Lung (tissue), 12 donors: ENCODE results near the gene TRAPPC12. TPM values are rescaled to one million over a fixed set of nuclear protein-coding genes. Genes with fewer than 3 reads are reported as not detected.

ENCODE experiments used
- ATAC-seq: fragments of 200-7000 bp; cut with Tn5 transposase; one replicate; pipeline ENCODE4 v1.9.1; 2020; ENCODE audit warnings: moderate number of reproducible peaks; ENCODE audit not compliant: insufficient read depth, low FRiP score
- DNase-seq, 3 donors: peaks; one replicate each; pipeline ENCODE4 v3.0.0-alpha.2; 2013 to 2017
- H3K27ac ChIP-seq, 2 donors: one replicate each; pipeline ENCODE4 v1.5.1; 2013; ENCODE audit warnings: mild to moderate bottlenecking in 2 of 2, moderate library complexity in 2 of 2, control low read depth in 1 of 2, inconsistent platforms in 1 of 2, low read depth in 1 of 2, low read length in 1 of 2
- H3K27me3 ChIP-seq, 3 donors: one replicate each; pipeline ENCODE4 v1.5.1; 2013; ENCODE audit warnings: low read length in 2 of 3; ENCODE audit not compliant: control insufficient read depth in 3 of 3, insufficient read depth in 3 of 3
- H3K36me3 ChIP-seq, 4 donors: one replicate each; pipeline ENCODE4 v1.5.1; 2013; ENCODE audit warnings: low read length in 4 of 4, mild to moderate bottlenecking in 1 of 4, moderate library complexity in 1 of 4; ENCODE audit not compliant: control insufficient read depth in 4 of 4, insufficient read depth in 4 of 4
- H3K4me1 ChIP-seq, 5 donors: one replicate each; pipeline ENCODE4 v1.5.1; 2013; ENCODE audit warnings: low read length in 5 of 5, mild to moderate bottlenecking in 2 of 5, moderate library complexity in 1 of 5; ENCODE audit not compliant: control insufficient read depth in 5 of 5, insufficient read depth in 5 of 5
- H3K4me3 ChIP-seq: one replicate; pipeline ENCODE4 v1.5.1; 2013; ENCODE audit warnings: mild to moderate bottlenecking, control low read depth, moderate library complexity
- H3K9ac ChIP-seq, 2 donors: one replicate each; pipeline ENCODE4 v1.5.1; 2013; ENCODE audit warnings: low read length in 2 of 2, control low read depth in 1 of 2; ENCODE audit not compliant: insufficient read depth in 1 of 2
- H3K9me3 ChIP-seq, 4 donors: one replicate each; pipeline ENCODE4 v1.5.1; 2013; ENCODE audit warnings: low read length in 3 of 4, mild to moderate bottlenecking in 1 of 4, moderate library complexity in 1 of 4; ENCODE audit not compliant: control insufficient read depth in 4 of 4, insufficient read depth in 3 of 4
- CTCF ChIP-seq: IDR thresholded peaks from 2 replicates; pipeline ENCODE4 v1.5.1; 2012; ENCODE audit warnings: mild to moderate bottlenecking; ENCODE audit errors: control extremely low read depth, extremely low read depth
- whole genome bisulfite sequencing, 2 donors: extraction: QIAGEN DNeasy Blood & Tissue Kit; methylation state at CpG; one replicate each; pipeline ENCODE4 v1.1.7; 2013; 5-methylcytosine and 5-hydroxymethylcytosine counted together
- polyA plus RNA-seq, 2 donors: library from polyadenylated mRNA; stranded (reverse); fragments of 200-250 nt; gene quantifications; one replicate each; pipeline ENCODE4 v1.2.1, GENCODE V29; 2013
- total RNA-seq, 2 donors: library from RNA; depleted of rRNA in 1 of 2; stranded (reverse); fragments of >200 nt in 1 of 2; gene quantifications; one replicate each; pipeline ENCODE4 v1.2.1, GENCODE V29; 2014 to 2021
- donor health status: control.
- donor health status: control.
- donor health status: Bipolar disorder and iron deficiency.
- donor health status: healthy.
- donor health status: DM: yes; HTN: yes; CAD: no.

Gene TRAPPC12
- total and polyA plus RNA-seq, 4 donors = 49.9 to 117 (median 91.0) TPM

- H3K27me3 ChIP-seq = no peaks in the 10 kb centered on the region
- no peak for TF ChIP-seq CTCF
- no peaks in the 10 kb centered on the region for H3K9me3 ChIP-seq
- H3K27ac ChIP-seq = peak overlapping the region in 1 of 2 donors; percentile 89
- peaks cover 0 to 8% (median 0%) of the 10 kb centered on the region in 5 donors for H3K4me1 ChIP-seq
- H3K9ac ChIP-seq = no peak overlapping the region
- DNase-seq = no peak
- ATAC-seq = no peak
- H3K4me3 ChIP-seq = no peak overlapping the region
- peaks cover 2 to 22% (median 10%) of the 10 kb centered on the region in 4 donors for H3K36me3 ChIP-seq
- 74 to 79% methylated on average over 8 of the region's 8 CpGs for WGBS, 2 donors
These were observed 53.8 kb downstream of the TRAPPC12 start for GRCh38 chr2:3433339-3433699.

GRCh38 chr2:3433776-3434400, 54.4 kb downstream of the TRAPPC12 start:
- H3K9ac ChIP-seq = no peak overlapping the region
- no peaks in the 10 kb centered on the region for H3K9me3 ChIP-seq
- peaks cover 0 to 8% (median 0%) of the 10 kb centered on the region in 5 donors for H3K4me1 ChIP-seq
- ATAC-seq = no peak
- DNase-seq = no peak
- 80 to 89% methylated on average over 7 of the region's 7 CpGs for WGBS, 2 donors
- TF ChIP-seq CTCF = no peak
- H3K27me3 ChIP-seq = no peaks in the 10 kb centered on the region
- no peak overlapping the region for H3K4me3 ChIP-seq
- peaks cover 2 to 18% (median 10%) of the 10 kb centered on the region in 4 donors for H3K36me3 ChIP-seq
- H3K27ac ChIP-seq = peak overlapping the region in 1 of 2 donors; percentile 60

DNA sequence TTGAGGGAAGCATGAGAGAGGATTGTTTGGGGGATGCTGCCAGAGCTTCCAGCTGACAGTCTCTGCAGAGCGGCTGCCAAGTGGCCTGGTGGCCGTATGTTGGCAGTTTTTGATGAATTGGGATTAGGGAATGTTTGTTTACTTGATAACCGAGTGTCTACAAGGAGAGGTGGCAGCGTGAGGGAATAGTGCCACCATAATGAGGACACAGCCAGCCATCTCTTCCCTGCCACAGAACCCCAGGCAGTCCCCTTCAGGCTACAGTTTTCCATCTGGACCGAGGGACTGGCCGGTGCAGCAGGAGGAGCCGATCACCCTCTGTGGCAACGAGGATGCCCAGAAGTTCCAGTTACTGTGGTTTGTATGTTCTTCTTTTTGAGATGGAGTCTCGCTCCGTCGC, 55.2 kb downstream of the TRAPPC12 start:
- Histone ChIP-seq H3K4me3 (no peak overlapping the region), H3K9me3 (no peaks in the 10 kb centered on the region), H3K9ac (no peak overlapping the region), H3K4me1 (peaks cover 0 to 8% (median 0%) of the 10 kb centered on the region in 5 donors), H3K27ac (no peak overlapping the region), H3K27me3 (no peaks in the 10 kb centered on the region), H3K36me3 (peaks cover 0 to 18% (median 10%) of the 10 kb centered on the region in 4 donors)
- no peak for DNase-seq
- WGBS, 2 donors = 85 to 88% methylated on average over 11 of the region's 11 CpGs
- no peak for ATAC-seq
- no peak for TF ChIP-seq CTCF

DNA sequence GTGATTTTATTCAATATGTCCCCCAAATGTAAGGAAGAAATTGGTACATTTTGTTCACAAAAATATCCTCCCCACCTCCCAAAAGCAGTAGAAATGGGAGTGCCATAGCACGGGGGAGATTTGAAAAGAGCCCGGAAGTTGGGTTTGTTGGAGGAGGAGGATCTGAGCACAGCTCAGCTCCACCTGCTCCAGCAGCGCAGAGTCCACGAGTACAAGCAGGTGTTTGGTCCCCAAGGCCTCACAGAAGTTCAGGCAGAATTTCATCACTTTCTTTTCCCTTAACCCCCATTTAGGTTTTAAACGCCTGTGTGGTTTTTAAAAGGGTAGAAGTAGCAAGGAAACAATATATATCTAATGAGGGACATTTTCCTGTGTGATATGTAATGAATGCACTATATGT, 56.0 kb downstream of the TRAPPC12 start:
- Histone ChIP-seq H3K36me3 (peaks cover 0 to 18% (median 10%) of the 10 kb centered on the region in 4 donors), H3K4me1 (peaks cover 0 to 8% (median 0%) of the 10 kb centered on the region in 5 donors), H3K27me3 (no peaks in the 10 kb centered on the region), H3K9me3 (no peaks in the 10 kb centered on the region), H3K27ac (no peak overlapping the region), H3K9ac (no peak overlapping the region), H3K4me3 (no peak overlapping the region)
- DNase-seq (no peak), ATAC-seq (no peak)
- 94% methylated on average over 5 of the region's 5 CpGs for WGBS, 2 donors
- TF ChIP-seq CTCF = no peak
